Esophagus muscularis mucosa (tissue), 4 donors: ENCODE measurements around the gene KDM6B.

Experiments
- CTCF ChIP-seq, 3 experiments: fragments of 200-600 bp in 2 of 3; fragments of 450-650 bp in 1 of 3; sonication (generic) in 2 of 3; IDR thresholded peaks; one replicate each; pipeline ENCODE4 v1.5.1; 2017 to 2019; ENCODE audit warnings: antibody characterized with exemption in 3 of 3, mild to moderate bottlenecking in 2 of 3, moderate library complexity in 1 of 3
- EP300 ChIP-seq: sonication (generic); formaldehyde crosslinking; IDR thresholded peaks from one replicate; pipeline ENCODE4 v1.6.1; 2017; ENCODE audit warnings: antibody characterized with exemption
- POLR2A ChIP-seq: fragments of 450-650 bp; IDR thresholded peaks from one replicate; pipeline ENCODE4 v1.6.1; 2017; ENCODE audit warnings: antibody characterized with exemption, moderate library complexity, mild to moderate bottlenecking, low read depth
- POLR2AphosphoS5 ChIP-seq, 2 donors: sonication (generic); formaldehyde crosslinking; IDR thresholded peaks; one replicate each; pipeline ENCODE4 v1.6.1; 2017; ENCODE audit warnings: antibody characterized with exemption in 2 of 2

- TF ChIP-seq POLR2AphosphoS5 (IDR thresholded peaks at IDR 0.05) (no peak), CTCF (IDR thresholded peaks at IDR 0.05) (no peak), POLR2A (no peak), EP300 (no peak)
Measured at GRCh38 chr17:7832431-7832830, 1.6 kb upstream of the KDM6B start.
